T-helper 17 cell (primary cell): ENCODE data around the gene CAGE1. TPM values are rescaled to one million over a fixed set of nuclear protein-coding genes. Genes with fewer than 3 reads are reported as not detected.

Experiments used
- ATAC-seq: fragments of 150-1000 bp; cut with Tn5 transposase; 2 replicates; pipeline ENCODE4 v1.10.0; 2021; ENCODE audit warnings: mild to moderate bottlenecking, moderate library complexity
- DNase-seq, 3 donors: peaks; one replicate each; pipeline versions ENCODE4 v3.0.0 to v3.0.0-alpha.2; 2020 to 2021
- H3K9me3 ChIP-seq: one replicate; pipeline ENCODE4 v1.7.0; 2013; ENCODE audit warnings: low read length, mild to moderate bottlenecking; ENCODE audit not compliant: control insufficient read depth, poor library complexity, severe bottlenecking
- H3K27ac Mint-ChIP-seq: one replicate; pipeline ENCODE4 v1.8.0; 2022; ENCODE audit warnings: mild to moderate bottlenecking, moderate library complexity, mixed read lengths
- H3K27me3 Mint-ChIP-seq: one replicate; pipeline ENCODE4 v1.8.0; 2022; ENCODE audit warnings: mixed read lengths
- H3K36me3 Mint-ChIP-seq: one replicate; pipeline ENCODE4 v1.8.0; 2022; ENCODE audit warnings: low read depth, mixed read lengths
- H3K4me1 Mint-ChIP-seq: one replicate; pipeline ENCODE4 v1.8.0; 2022; ENCODE audit warnings: mild to moderate bottlenecking, mixed read lengths
- H3K4me3 Mint-ChIP-seq: one replicate; pipeline ENCODE4 v1.8.0; 2022; ENCODE audit warnings: mild to moderate bottlenecking, moderate library complexity, mixed read lengths
- total RNA-seq, 4 donors: library from RNA in 2 of 4; stranded (reverse) in 2 of 4; gene quantifications; one replicate each; pipeline ENCODE4 v1.2.3 and lab custom pipeline; 2022 to 2026

CAGE1 gene
- total RNA-seq, 2 donors from 2014 or later = 0.57 to 0.60 TPM

DNA sequence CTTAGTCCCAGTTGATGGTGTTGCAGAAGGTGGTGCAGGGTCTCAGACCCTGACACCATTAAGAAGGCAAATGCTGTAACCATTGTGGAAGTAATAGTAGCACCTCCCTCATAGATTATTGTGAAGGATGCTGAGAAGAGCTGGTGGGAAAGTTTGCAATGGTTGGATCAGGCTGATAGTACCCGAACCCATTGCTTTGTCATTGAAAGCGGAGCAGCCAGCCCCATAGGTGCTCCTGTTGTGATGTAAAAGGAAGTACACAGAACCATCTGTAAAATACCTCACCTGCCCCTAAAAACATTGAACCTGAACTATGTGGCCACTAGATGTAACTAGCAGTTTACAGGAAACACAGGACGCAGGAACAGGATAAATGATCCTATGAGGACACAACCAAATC lies 31.5 kb upstream of the CAGE1 start:
- Mint-ChIP-seq H3K4me3 (no peak overlapping the region), H3K36me3 (peaks cover 11% of the 10 kb centered on the region), H3K27ac (peak overlapping the region; percentile 16), H3K4me1 (peaks cover 8% of the 10 kb centered on the region), H3K27me3 (no peaks in the 10 kb centered on the region)
- no peaks in the 10 kb centered on the region for H3K9me3 ChIP-seq
- no peak for ATAC-seq
- no peak for DNase-seq

DNA sequence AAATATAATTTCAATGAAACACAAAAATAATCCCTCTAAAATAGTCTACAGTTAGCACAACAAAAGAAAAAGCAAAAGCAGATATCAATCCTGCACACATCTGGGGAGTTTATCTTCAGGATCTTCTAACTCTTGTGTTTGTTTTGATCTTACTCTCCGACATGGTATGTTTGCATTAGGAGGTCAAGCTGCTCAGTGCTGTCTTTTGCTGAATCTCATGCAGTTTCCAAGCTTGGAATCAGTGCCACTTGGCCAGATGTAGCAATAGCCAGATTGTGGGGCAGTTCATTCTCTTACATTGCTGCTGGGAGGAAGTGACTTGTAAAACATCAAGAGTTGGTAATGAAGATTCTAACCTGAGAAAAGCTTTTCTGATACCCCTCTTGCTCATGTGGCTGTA lies 29.5 kb upstream of the CAGE1 start:
- DNase-seq = no peak
- H3K9me3 ChIP-seq = no peaks in the 10 kb centered on the region
- Mint-ChIP-seq H3K27me3 (no peaks in the 10 kb centered on the region), H3K36me3 (peaks cover 17% of the 10 kb centered on the region), H3K4me1 (peaks cover 8% of the 10 kb centered on the region), H3K27ac (peak overlapping the region; percentile 72), H3K4me3 (no peak overlapping the region)
- no peak for ATAC-seq

DNA sequence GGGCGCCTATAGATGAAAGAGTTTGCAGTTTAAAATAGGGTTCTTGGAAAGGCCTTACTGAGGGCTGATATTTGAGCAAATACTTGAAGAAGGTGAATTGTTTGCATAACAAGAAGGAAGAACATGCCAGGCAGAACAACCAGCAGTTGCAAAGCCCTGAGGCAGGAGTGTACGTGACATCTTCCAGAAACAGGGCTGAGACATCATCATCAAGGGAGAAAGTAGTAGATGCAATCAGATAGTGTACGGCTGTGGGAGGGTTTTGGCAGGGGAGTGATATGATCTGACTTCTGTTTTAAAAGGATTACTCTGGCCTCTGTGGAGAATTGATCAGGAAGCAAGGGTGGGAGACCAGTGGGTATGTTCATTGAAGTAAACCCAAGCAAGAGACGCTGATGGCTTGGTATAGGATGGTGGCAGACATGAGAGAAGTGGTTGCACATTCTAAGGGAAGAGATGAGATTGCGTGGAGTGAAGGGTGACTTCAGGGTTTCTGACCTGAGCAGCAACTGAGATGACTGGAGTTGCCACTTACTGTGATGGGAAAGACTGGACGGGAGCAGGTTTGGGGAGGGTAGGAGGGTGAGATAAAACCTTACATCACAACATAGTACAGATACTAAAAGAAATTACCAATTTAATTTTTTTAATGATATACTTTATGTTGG lies 28.8 kb upstream of the CAGE1 start:
- no peak for ATAC-seq
- H3K27me3 Mint-ChIP-seq = no peaks in the 10 kb centered on the region
- no peak for DNase-seq
- H3K4me1 Mint-ChIP-seq = peaks cover 8% of the 10 kb centered on the region
- peak overlapping the region; percentile 72 for H3K27ac Mint-ChIP-seq
- no peaks in the 10 kb centered on the region for H3K9me3 ChIP-seq
- peaks cover 19% of the 10 kb centered on the region for H3K36me3 Mint-ChIP-seq
- H3K4me3 Mint-ChIP-seq = peak overlapping the region; percentile 47

DNA sequence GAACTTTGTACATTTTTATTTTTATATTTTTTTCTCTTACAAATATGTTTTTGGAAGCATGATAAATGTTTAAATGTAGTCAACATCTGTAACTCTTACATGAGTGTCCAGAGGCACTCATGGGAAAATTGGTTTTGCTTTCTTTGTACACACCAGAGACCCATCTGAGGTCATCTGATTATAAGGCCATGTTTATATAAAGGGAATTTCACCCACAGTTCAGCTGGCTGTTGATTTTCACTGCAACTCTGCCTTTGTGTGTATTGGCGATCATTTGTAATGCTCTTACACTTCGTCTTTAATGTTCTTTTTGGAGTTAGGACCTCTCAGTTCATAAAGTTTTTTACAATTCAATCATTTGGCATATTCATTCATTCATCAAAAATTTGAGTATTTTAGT lies 28.1 kb upstream of the CAGE1 start:
- no peak for ATAC-seq
- H3K4me1 Mint-ChIP-seq = peaks cover 6% of the 10 kb centered on the region
- no peaks in the 10 kb centered on the region for H3K9me3 ChIP-seq
- H3K27me3 Mint-ChIP-seq = no peaks in the 10 kb centered on the region
- no peak overlapping the region for H3K27ac Mint-ChIP-seq
- DNase-seq = no peak
- H3K36me3 Mint-ChIP-seq = peaks cover 17% of the 10 kb centered on the region
- peak overlapping the region; percentile 1 for H3K4me3 Mint-ChIP-seq

DNA sequence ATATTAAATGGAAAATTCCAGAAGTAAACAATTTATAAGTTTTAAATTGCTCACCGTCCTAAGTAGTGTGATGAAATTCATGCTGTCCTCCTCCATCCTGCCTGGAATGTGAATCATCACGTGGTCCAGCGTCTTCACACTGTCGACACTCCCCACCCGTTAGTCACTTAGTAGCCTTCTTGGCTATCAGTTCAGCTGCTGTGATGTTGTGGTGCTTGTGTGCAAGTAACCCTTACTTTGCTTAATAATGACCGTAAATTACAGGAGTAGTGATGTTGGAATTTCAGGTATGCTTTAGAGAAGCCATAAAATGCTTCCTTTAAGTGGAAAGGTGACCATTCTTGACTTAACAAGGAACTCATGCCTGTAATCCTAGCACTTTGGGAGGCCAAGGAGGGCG lies 25.3 kb upstream of the CAGE1 start:
- Mint-ChIP-seq H3K36me3 (peaks cover 20% of the 10 kb centered on the region), H3K4me1 (peaks cover 6% of the 10 kb centered on the region), H3K27me3 (no peaks in the 10 kb centered on the region), H3K4me3 (no peak overlapping the region), H3K27ac (peak overlapping the region; percentile 27)
- no peak for ATAC-seq
- H3K9me3 ChIP-seq = no peaks in the 10 kb centered on the region
- DNase-seq = no peak

DNA sequence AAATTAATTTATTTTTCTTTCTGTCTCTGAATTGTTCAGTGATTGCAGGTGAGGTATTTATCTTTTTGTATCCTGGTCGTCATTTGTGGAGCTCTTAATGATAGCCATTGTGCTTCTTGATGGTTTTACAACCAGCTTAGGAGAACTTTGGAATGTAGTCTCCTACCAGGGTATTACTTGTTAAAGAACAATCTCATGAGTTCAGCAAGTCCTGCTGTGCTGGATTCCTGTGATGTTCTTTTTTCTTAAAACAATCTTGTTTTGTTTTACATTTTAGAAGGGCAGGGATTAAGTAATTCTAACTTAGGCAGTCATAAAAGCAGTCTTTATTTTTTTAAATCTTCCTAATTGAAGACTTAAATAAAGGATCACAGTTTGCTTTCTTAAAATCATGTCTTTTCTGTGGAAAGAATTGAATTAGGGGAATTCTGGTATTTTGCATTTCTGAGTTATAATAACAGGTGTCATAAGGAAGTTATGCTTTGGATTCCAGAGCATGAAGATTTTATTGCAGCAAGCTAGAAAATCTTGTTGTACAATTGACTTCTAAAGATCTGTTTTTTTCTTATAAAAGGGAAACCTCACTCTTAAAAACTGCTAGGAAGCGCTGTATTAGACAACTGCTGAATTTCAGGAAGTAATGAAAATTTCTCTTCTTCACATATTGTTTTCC lies 23.7 kb upstream of the CAGE1 start:
- ATAC-seq (no peak), DNase-seq (no peak)
- H3K36me3 Mint-ChIP-seq = peaks cover 16% of the 10 kb centered on the region
- H3K4me3 Mint-ChIP-seq = no peak overlapping the region
- H3K27ac Mint-ChIP-seq = no peak overlapping the region
- H3K9me3 ChIP-seq = no peaks in the 10 kb centered on the region
- peaks cover 3% of the 10 kb centered on the region for H3K4me1 Mint-ChIP-seq
- H3K27me3 Mint-ChIP-seq = no peaks in the 10 kb centered on the region

DNA sequence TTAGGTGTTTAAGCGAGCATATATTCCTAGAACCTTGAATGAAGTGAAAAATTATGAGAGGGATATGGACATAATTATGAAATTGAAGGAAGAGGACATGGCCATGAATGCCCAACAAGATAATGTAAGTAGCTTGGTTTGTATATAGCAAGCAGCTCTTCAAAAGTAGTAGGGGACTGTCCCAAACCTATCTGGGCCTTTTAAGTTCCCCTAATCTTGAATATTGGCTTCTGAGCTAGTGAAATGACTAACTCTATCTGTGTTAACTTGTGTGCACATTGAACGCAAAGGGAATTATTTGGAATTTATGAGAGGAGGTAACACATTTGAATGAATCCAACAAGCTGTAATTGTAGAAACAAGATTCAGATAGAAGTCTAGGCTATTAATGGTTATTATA lies 21.8 kb upstream of the CAGE1 start:
- H3K9me3 ChIP-seq = no peaks in the 10 kb centered on the region
- no peak for ATAC-seq
- DNase-seq = no peak
- H3K4me1 Mint-ChIP-seq = no peaks in the 10 kb centered on the region
- no peaks in the 10 kb centered on the region for H3K27me3 Mint-ChIP-seq
- H3K4me3 Mint-ChIP-seq = no peak overlapping the region
- H3K27ac Mint-ChIP-seq = no peak overlapping the region
- peaks cover 14% of the 10 kb centered on the region for H3K36me3 Mint-ChIP-seq

DNA sequence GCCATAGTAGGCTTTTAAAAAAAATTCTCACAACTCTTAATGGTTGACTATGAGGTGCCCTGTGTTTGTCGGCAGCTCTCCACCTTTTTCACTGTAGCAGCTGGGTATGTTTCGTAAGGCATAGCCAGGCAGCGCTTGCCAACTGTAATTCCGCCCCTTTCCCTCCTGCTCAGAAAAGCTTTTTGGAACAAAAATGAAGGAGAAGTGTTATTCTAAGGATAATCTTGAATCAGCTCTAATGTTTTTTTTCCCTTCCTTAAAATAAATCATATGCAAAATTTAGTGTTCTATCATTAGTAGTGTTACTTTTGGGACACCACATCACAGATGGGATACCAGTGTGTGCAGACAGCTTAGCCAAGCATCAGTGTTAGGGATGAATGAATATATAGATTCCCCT lies 21.3 kb upstream of the CAGE1 start:
- peaks cover 15% of the 10 kb centered on the region for H3K36me3 Mint-ChIP-seq

DNA sequence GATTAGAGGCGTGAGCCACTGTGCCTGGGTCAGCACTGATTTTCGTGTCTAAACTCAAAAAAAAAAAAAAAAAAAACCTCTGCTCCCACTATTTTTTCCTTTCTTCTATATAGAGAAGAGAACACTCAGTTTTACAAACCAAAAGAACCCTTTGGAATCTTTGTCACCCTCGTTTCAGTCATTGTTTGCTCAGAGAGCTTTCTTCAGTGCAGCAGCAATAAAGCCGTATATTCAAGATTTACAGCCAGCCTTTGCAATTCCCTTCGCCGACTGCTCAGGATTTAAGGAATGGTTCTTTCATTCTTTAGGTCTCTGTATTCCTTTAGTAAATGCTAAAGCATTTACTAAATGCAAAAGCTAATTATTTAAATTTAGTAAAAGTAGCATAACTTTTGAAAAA lies 20.2 kb upstream of the CAGE1 start:
- peaks cover 15% of the 10 kb centered on the region for H3K36me3 Mint-ChIP-seq
- no peaks in the 10 kb centered on the region for H3K4me1 Mint-ChIP-seq
- no peaks in the 10 kb centered on the region for H3K27me3 Mint-ChIP-seq
- ATAC-seq (no peak), DNase-seq (no peak)
- H3K9me3 ChIP-seq = no peaks in the 10 kb centered on the region
- H3K4me3 Mint-ChIP-seq = no peak overlapping the region
- no peak overlapping the region for H3K27ac Mint-ChIP-seq

More for the DNA sequence above, 21.3 kb upstream of the CAGE1 start:
- DNase-seq = no peak
- no peak for ATAC-seq
- no peak overlapping the region for H3K27ac Mint-ChIP-seq
- H3K27me3 Mint-ChIP-seq = no peaks in the 10 kb centered on the region
- H3K4me3 Mint-ChIP-seq = no peak overlapping the region
- no peaks in the 10 kb centered on the region for H3K4me1 Mint-ChIP-seq
- no peaks in the 10 kb centered on the region for H3K9me3 ChIP-seq

DNA sequence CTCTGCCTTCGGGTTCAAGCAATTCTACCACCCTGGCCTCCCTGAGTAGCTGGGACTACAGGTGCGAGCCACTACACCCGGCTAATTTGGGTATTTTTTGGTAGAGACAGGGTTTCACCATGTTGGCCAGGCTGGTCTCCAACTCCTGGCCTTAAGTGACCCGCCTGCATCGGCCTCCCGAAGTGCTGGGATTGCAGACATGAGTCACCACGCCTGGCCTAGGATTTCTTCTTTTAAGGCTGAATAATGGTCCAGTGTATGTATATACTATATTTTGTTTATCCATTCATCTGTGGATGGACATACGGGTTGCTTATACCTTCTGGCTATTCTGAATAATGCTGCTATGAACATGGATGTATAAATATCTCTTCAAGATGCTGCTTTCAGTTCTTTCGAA lies 17.2 kb upstream of the CAGE1 start:
- Mint-ChIP-seq H3K27ac (peak overlapping the region; percentile 41), H3K27me3 (no peaks in the 10 kb centered on the region), H3K4me1 (no peaks in the 10 kb centered on the region), H3K4me3 (no peak overlapping the region), H3K36me3 (peaks cover 9% of the 10 kb centered on the region)
- ATAC-seq = no peak
- DNase-seq = no peak
- no peaks in the 10 kb centered on the region for H3K9me3 ChIP-seq

DNA sequence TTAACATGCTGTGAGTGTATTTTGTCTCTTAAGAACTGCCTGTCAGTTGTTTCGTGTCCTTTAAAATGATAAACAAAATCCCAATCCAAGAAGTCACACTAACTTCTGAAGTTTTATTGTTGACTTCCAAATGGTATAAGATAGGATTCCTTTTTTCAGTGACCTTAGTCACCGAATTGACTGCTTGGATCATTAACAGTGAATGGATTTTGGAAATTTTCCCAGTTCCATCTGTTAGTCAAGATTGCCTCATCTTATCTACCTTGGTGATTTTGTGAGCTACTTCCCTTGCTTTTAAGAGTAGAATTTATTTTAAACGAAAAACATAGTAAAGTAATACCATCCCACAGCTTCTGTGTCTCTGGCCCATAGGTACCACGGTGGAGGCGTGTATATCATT lies 15.0 kb upstream of the CAGE1 start:
- H3K27me3 Mint-ChIP-seq = no peaks in the 10 kb centered on the region
- ATAC-seq (no peak), DNase-seq (no peak)
- no peaks in the 10 kb centered on the region for H3K9me3 ChIP-seq
- peaks cover under 1% of the 10 kb centered on the region for H3K4me1 Mint-ChIP-seq
- no peak overlapping the region for H3K27ac Mint-ChIP-seq
- H3K36me3 Mint-ChIP-seq = peaks cover 12% of the 10 kb centered on the region
- no peak overlapping the region for H3K4me3 Mint-ChIP-seq

DNA sequence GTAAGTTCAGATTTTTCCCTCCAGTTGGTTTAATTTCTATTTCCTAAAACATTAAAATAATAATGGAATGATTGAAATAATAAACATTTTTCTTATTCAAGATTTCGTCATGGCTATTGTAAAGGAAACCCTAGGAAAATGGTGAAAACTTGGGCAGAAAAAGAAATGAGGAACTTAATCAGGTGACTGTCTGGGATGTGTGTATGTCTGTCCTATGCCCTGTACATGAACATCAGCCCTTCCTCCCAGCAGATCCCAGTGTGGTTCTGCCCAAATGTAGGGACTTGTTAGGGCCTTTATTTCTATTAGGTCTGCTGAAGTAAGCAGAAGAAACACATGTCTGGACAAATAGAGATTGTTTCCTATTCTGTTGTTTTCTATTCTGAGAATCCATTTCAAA lies 13.2 kb upstream of the CAGE1 start:
- Mint-ChIP-seq H3K27me3 (no peaks in the 10 kb centered on the region), H3K27ac (no peak overlapping the region), H3K36me3 (peaks cover 13% of the 10 kb centered on the region), H3K4me1 (peaks cover 2% of the 10 kb centered on the region), H3K4me3 (no peak overlapping the region)
- DNase-seq (no peak), ATAC-seq (no peak)
- no peaks in the 10 kb centered on the region for H3K9me3 ChIP-seq

DNA sequence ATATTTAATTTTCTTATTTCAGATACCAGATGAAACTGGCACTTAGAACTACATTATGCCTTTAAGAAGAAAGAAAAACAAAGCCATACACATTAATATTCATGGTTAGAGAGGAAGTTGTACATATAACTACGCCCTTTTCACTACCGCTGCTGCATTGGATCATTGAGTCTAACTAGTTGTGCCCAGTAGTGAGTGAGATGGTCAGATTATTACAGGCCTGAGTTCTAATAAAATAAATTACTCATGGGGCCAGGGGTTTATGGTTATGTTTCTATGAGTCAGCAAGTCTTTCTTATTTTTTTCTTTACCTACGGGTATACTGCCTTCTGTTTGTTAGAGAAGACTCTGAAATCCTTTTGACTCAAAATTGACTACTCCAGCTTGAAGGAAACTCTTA lies 11.5 kb upstream of the CAGE1 start:
- no peak overlapping the region for H3K4me3 Mint-ChIP-seq
- no peak for DNase-seq
- peaks cover 8% of the 10 kb centered on the region for H3K36me3 Mint-ChIP-seq
- H3K4me1 Mint-ChIP-seq = peaks cover 2% of the 10 kb centered on the region
- no peak for ATAC-seq
- H3K9me3 ChIP-seq = no peaks in the 10 kb centered on the region
- H3K27ac Mint-ChIP-seq = no peak overlapping the region
- no peaks in the 10 kb centered on the region for H3K27me3 Mint-ChIP-seq

DNA sequence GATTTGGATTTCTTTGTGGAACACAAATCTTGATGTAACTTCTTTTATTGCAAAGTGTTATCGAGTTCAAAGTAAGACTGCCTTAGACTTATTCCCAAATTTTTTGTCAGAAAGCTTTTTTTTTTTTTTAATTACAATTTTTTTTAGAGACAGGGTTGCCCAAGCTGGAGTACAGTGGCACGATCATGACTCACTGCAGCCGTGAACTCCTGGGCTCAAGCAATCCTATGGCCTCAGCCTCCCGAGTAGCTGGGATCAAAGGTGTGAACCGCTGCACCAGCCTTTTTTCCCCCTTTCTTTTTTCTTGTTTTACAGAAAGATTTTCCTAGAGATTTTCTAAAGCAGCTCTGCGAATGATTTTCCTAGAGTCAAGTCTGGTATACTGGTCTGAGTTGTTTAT lies 2.9 kb upstream of the CAGE1 start:
- H3K4me3 Mint-ChIP-seq = no peak overlapping the region
- DNase-seq = no peak
- H3K27me3 Mint-ChIP-seq = no peaks in the 10 kb centered on the region
- ATAC-seq = no peak
- H3K36me3 Mint-ChIP-seq = peaks cover 6% of the 10 kb centered on the region
- H3K4me1 Mint-ChIP-seq = peaks cover 43% of the 10 kb centered on the region
- H3K27ac Mint-ChIP-seq = peak overlapping the region; percentile 80
- H3K9me3 ChIP-seq = no peaks in the 10 kb centered on the region
